Neural crest cell (in vitro differentiated cells): ENCODE data around the gene NEMF. TPM values are rescaled to one million over a fixed set of nuclear protein-coding genes. Genes with fewer than 3 reads are reported as not detected.
"Not testable (repeated sequence)": the region's sequence is repeated elsewhere in the genome, so short reads cannot be mapped to it uniquely, and the experiment has no call there.

Experiments
- DNase-seq: peaks from one replicate; pipeline ENCODE4 v3.0.0; 2021; ENCODE audit warnings: low read depth, mixed read lengths, low spot score
- H3K27ac Mint-ChIP-seq: one replicate; pipeline ENCODE4 v1.8.0; 2021; ENCODE audit warnings: mild to moderate bottlenecking, mixed read lengths; ENCODE audit not compliant: unreplicated experiment
- H3K27me3 Mint-ChIP-seq: 2 replicates; pipeline ENCODE4 v1.8.0; 2021; ENCODE audit warnings: low read depth, mild to moderate bottlenecking, mixed read lengths
- H3K36me3 Mint-ChIP-seq: 2 replicates; pipeline ENCODE4 v1.8.0; 2021; ENCODE audit warnings: low read depth, mild to moderate bottlenecking, mixed read lengths
- H3K4me1 Mint-ChIP-seq: 2 replicates; pipeline ENCODE4 v1.8.0; 2021; ENCODE audit warnings: mixed read lengths
- H3K4me3 Mint-ChIP-seq: one replicate; pipeline ENCODE4 v1.8.0; 2021; ENCODE audit warnings: mild to moderate bottlenecking, mixed read lengths
- H3K9me3 Mint-ChIP-seq: 2 replicates; pipeline ENCODE4 v1.8.0; 2021; ENCODE audit warnings: mixed read lengths
- total RNA-seq: library from RNA; stranded (reverse); gene quantifications from 2 replicates; pipeline ENCODE4 v1.2.1, GENCODE V29; 2021
- TF ChIP-seq, protein P1 (sequence below): fragments of 200-600 bp; sonication (generic); conservative IDR thresholded peaks from 2 replicates; pipeline ENCODE4 v1.5.0; 2021; ENCODE audit warnings: antibody characterized with exemption, mild to moderate bottlenecking

The NEMF gene
- total RNA-seq, 1 donor from 2014 or later: 71.0 TPM

- no peaks in the 10 kb centered on the region for H3K4me1 Mint-ChIP-seq
- H3K9me3 Mint-ChIP-seq: no peaks in the 10 kb centered on the region
- TF ChIP-seq, protein P1, sequence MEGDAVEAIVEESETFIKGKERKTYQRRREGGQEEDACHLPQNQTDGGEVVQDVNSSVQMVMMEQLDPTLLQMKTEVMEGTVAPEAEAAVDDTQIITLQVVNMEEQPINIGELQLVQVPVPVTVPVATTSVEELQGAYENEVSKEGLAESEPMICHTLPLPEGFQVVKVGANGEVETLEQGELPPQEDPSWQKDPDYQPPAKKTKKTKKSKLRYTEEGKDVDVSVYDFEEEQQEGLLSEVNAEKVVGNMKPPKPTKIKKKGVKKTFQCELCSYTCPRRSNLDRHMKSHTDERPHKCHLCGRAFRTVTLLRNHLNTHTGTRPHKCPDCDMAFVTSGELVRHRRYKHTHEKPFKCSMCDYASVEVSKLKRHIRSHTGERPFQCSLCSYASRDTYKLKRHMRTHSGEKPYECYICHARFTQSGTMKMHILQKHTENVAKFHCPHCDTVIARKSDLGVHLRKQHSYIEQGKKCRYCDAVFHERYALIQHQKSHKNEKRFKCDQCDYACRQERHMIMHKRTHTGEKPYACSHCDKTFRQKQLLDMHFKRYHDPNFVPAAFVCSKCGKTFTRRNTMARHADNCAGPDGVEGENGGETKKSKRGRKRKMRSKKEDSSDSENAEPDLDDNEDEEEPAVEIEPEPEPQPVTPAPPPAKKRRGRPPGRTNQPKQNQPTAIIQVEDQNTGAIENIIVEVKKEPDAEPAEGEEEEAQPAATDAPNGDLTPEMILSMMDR: no peak
- H3K27me3 Mint-ChIP-seq: no peaks in the 10 kb centered on the region
- H3K27ac Mint-ChIP-seq: no peak overlapping the region
- no peaks in the 10 kb centered on the region for H3K36me3 Mint-ChIP-seq
- DNase-seq: no peak
- H3K4me3 Mint-ChIP-seq: no peak overlapping the region
These were observed 107.4 kb downstream of the NEMF start for GRCh38 chr14:49745191-49745590.

- not testable (repeated sequence) for H3K4me3 Mint-ChIP-seq, H3K36me3 Mint-ChIP-seq, H3K9me3 Mint-ChIP-seq, H3K27ac Mint-ChIP-seq, DNase-seq, H3K27me3 Mint-ChIP-seq, H3K4me1 Mint-ChIP-seq
These were observed 116.9 kb downstream of the NEMF start for GRCh38 chr14:49735669-49736068.

DNA sequence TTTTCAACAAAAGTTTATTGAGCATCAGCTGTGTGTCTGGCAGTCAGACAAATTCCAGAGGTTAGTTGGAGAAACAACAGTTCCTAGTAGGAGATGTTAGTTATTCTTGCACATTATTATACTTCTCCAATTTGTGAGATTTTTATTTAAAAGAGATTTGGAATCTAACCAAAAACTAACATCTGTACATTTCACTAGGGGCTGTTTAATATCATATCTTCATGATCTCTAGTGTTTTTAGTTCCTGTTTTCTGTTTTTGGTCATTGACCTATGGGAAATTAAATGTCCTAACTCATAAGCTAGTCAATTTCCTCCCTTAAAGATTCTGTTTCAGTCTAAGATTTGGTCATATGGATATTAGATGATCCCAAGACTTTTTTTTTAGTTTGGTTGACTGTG, 118.8 kb downstream of the NEMF start:
- Mint-ChIP-seq H3K36me3 (no peaks in the 10 kb centered on the region), H3K9me3 (no peaks in the 10 kb centered on the region), H3K4me1 (peaks cover 4% of the 10 kb centered on the region), H3K27me3 (no peaks in the 10 kb centered on the region), H3K27ac (no peak overlapping the region), H3K4me3 (no peak overlapping the region)
- no peak for DNase-seq
- TF ChIP-seq, protein P1: no peak

GRCh38 chr14:49732896-49733295, 119.7 kb downstream of the NEMF start:
- Mint-ChIP-seq H3K36me3 (no peaks in the 10 kb centered on the region), H3K27ac (no peak overlapping the region), H3K4me3 (no peak overlapping the region), H3K4me1 (peaks cover 4% of the 10 kb centered on the region), H3K9me3 (no peaks in the 10 kb centered on the region), H3K27me3 (no peaks in the 10 kb centered on the region)
- TF ChIP-seq, protein P1: no peak
- no peak for DNase-seq

Other genes with a start within 250 kb of the NEMF start
- 147 and 151 TPM in 2 replicates for gene RPL36AL, start 232.2 kb downstream of the NEMF start, total RNA-seq
- 31.8 and 32.3 TPM in 2 replicates for gene MGAT2, start 232.0 kb downstream of the NEMF start, total RNA-seq
- gene DNAAF2, start 217.5 kb downstream of the NEMF start, total RNA-seq: 18.9 and 20.4 TPM in 2 replicates
- 26.8 and 31.5 TPM in 2 replicates for gene POLE2, start 164.6 kb downstream of the NEMF start, total RNA-seq
- 2.0 and 2.1 TPM in 2 replicates for gene KLHDC1, start 159.7 kb downstream of the NEMF start, total RNA-seq
- gene KLHDC2, start 84.6 kb downstream of the NEMF start, total RNA-seq: 36.1 and 36.4 TPM in 2 replicates
- 55.8 and 58.0 TPM in 2 replicates for gene ARF6, start 40.3 kb upstream of the NEMF start, total RNA-seq